Measurements from ENCODE around the gene TFAP2C.

DNA sequence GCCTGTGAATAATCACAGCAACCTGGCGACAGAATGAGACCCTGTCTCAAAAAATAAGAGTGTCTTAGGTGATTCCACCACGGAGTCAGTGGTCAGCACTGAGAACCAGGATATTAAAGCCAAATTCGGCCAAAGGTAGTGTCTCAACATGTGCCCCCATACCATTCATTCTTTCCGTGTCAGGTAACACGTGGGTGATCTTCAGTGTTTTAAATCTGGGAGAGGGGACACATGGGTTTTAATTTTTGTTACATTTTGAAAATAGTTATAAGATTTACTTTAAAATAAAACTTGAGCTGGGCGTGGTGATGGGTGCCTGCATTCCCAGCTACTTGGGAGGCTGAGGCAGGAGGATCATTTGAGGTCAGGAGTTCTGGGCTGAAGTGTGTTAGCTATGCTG is 59.0 kb downstream of the TFAP2C start:
- TF ChIP-seq POLR2A (IDR thresholded peaks at IDR 0.05; ENCODE audit: low read length) (no peak), GATA1 (IDR thresholded peaks at IDR 0.05; ENCODE audit: low read depth, low read length) (no peak)
